ENCODE results near the gene ZNF124. TPM values are rescaled to one million over a fixed set of nuclear protein-coding genes. Genes with fewer than 3 reads are reported as not detected.

Gene ZNF124
- total and polyA plus RNA-seq, 2 experiments from 2014 or later, result 23.2 to 43.9 TPM

DNA sequence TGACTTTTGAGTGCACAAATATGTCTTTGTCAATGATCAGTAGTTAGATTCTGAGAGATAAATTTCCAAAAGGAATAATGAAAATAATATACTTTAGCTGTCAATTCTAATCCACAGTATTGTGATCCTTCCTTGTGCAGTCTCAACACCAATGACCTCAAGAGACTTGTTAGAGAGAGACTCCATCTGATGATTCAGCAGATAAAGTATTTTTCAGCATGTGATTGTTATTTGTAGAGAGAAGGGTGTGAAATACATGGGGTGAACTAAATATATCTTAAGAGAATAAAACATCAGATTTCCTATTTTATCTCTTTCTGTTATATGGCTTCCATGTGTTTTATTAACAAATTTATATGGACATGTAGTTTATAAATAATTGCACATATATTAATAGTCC, 5.9 kb upstream of the ZNF124 start:
- no peaks in the 10 kb centered on the region for H3K36me3 Mint-ChIP-seq (ENCODE audit: low read depth)
- ATAC-seq, result no peak

GRCh38 chr1:247175458-247175857, 3.6 kb upstream of the ZNF124 start:
- H3F3A ChIP-seq (replicated peaks; ENCODE audit: low read depth), result no peaks in the 10 kb centered on the region
- H2AFZ ChIP-seq, result no peak overlapping the region
- no peak overlapping the region for H3K4me2 ChIP-seq
- H3K4me1 Mint-ChIP-seq, result peaks cover 1% of the 10 kb centered on the region; the same call in 1 of the 3 replicates
- H3K4me3 ChIP-seq, result no peak overlapping the region
- H4K20me1 ChIP-seq (replicated peaks; ENCODE audit: insufficient read depth), result no peaks in the 10 kb centered on the region; the same call in 1 of the 2 replicates
- peaks cover 1% of the 10 kb centered on the region; the same call in 2 of the 3 replicates for H3K9me3 Mint-ChIP-seq
- no peak overlapping the region for H3K4me3 Mint-ChIP-seq
- H3K27me3 Mint-ChIP-seq (ENCODE audit: insufficient read depth, low read depth, poor library complexity), result no peaks in the 10 kb centered on the region
- no peaks in the 10 kb centered on the region for H3K4me1 ChIP-seq (ENCODE audit: insufficient read depth)
- ATAC-seq (no peak), DNase-seq (ENCODE audit: low spot score) (no peak)
- no peak overlapping the region for H3K27ac Mint-ChIP-seq
- H3K36me3 ChIP-seq (ENCODE audit: insufficient read depth), result no peaks in the 10 kb centered on the region
- no peaks in the 10 kb centered on the region for H3K27me3 ChIP-seq (ENCODE audit: insufficient read depth)
- H3K9me2 ChIP-seq (ENCODE audit: insufficient read depth), result 0 out of 2 replicates have a peak, but pooled peaks cover 2% of the 10 kb centered on the region
- no peak overlapping the region for H3K27ac ChIP-seq (ENCODE audit: low read depth)
- H3K79me2 ChIP-seq (replicated peaks; ENCODE audit: insufficient read depth), result peaks cover 2% of the 10 kb centered on the region; the same call in 1 of the 2 replicates
- peaks cover 2% of the 10 kb centered on the region for H3K36me3 Mint-ChIP-seq (ENCODE audit: low read depth)
- TF ChIP-seq ZNF331 (CRISPR knock-in tag; IDR thresholded peaks at IDR 0.05; ENCODE audit: low read depth), result no peak
- TF ChIP-seq CTCF (conservative IDR thresholded peaks at IDR 0.05; ENCODE audit: low read depth in 2 of 2), result no peak
- TF ChIP-seq NANOG (IDR thresholded peaks at IDR 0.05; ENCODE audit: borderline replicate concordance), result no peak
- no peak for TF ChIP-seq POLR2AphosphoS5 (IDR thresholded peaks at IDR 0.05; ENCODE audit: low read depth)
- no peak for TF ChIP-seq JUNB (IDR thresholded peaks at IDR 0.05; ENCODE audit: unreplicated experiment)
- no peak for TF ChIP-seq STAT1 (IDR thresholded peaks at IDR 0.05; ENCODE audit: unreplicated experiment)
- TF ChIP-seq EZH2phosphoT487 (IDR thresholded peaks at IDR 0.05; ENCODE audit: unreplicated experiment), result no peak
- TF ChIP-seq, protein P1, sequence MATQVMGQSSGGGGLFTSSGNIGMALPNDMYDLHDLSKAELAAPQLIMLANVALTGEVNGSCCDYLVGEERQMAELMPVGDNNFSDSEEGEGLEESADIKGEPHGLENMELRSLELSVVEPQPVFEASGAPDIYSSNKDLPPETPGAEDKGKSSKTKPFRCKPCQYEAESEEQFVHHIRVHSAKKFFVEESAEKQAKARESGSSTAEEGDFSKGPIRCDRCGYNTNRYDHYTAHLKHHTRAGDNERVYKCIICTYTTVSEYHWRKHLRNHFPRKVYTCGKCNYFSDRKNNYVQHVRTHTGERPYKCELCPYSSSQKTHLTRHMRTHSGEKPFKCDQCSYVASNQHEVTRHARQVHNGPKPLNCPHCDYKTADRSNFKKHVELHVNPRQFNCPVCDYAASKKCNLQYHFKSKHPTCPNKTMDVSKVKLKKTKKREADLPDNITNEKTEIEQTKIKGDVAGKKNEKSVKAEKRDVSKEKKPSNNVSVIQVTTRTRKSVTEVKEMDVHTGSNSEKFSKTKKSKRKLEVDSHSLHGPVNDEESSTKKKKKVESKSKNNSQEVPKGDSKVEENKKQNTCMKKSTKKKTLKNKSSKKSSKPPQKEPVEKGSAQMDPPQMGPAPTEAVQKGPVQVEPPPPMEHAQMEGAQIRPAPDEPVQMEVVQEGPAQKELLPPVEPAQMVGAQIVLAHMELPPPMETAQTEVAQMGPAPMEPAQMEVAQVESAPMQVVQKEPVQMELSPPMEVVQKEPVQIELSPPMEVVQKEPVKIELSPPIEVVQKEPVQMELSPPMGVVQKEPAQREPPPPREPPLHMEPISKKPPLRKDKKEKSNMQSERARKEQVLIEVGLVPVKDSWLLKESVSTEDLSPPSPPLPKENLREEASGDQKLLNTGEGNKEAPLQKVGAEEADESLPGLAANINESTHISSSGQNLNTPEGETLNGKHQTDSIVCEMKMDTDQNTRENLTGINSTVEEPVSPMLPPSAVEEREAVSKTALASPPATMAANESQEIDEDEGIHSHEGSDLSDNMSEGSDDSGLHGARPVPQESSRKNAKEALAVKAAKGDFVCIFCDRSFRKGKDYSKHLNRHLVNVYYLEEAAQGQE (IDR thresholded peaks at IDR 0.05; ENCODE audit: unreplicated experiment), result no peak
- no peak for TF ChIP-seq ZNF114 (CRISPR knock-in tag; IDR thresholded peaks at IDR 0.05)
- no peak for TF ChIP-seq ETS1 (IDR thresholded peaks at IDR 0.05)
- TF ChIP-seq EZH2 (IDR thresholded peaks at IDR 0.05; ENCODE audit: low read depth, unreplicated experiment), result no peak
- TF ChIP-seq CREB1 (CRISPR knock-in tag; IDR thresholded peaks at IDR 0.05; ENCODE audit: low read depth), result no peak

More for the DNA sequence above, 5.9 kb upstream of the ZNF124 start:
- H3K27ac Mint-ChIP-seq, result no peak overlapping the region
- no peak for TF ChIP-seq EZH2phosphoT487 (IDR thresholded peaks at IDR 0.05; ENCODE audit: unreplicated experiment)
- Histone ChIP-seq H3K79me2 (replicated peaks; ENCODE audit: insufficient read depth) (no peaks in the 10 kb centered on the region), H3F3A (replicated peaks; ENCODE audit: low read depth) (no peaks in the 10 kb centered on the region), H4K20me1 (replicated peaks; ENCODE audit: insufficient read depth) (no peaks in the 10 kb centered on the region), H3K4me1 (ENCODE audit: insufficient read depth) (no peaks in the 10 kb centered on the region), H3K36me3 (ENCODE audit: insufficient read depth) (no peaks in the 10 kb centered on the region), H3K27me3 (ENCODE audit: insufficient read depth) (no peaks in the 10 kb centered on the region), H3K4me3 (no peak overlapping the region), H3K4me2 (no peak overlapping the region), H3K27ac (ENCODE audit: low read depth) (no peak overlapping the region), H2AFZ (no peak overlapping the region), H3K9me2 (ENCODE audit: insufficient read depth) (0 out of 2 replicates have a peak, but pooled peaks cover 2% of the 10 kb centered on the region)
- no peak overlapping the region for H3K4me3 Mint-ChIP-seq
- H3K4me1 Mint-ChIP-seq, result no peaks in the 10 kb centered on the region
- no peaks in the 10 kb centered on the region; the same call in 2 of the 3 replicates for H3K9me3 Mint-ChIP-seq
- DNase-seq (ENCODE audit: low spot score), result no peak
- peaks cover 3% of the 10 kb centered on the region for H3K27me3 Mint-ChIP-seq (ENCODE audit: insufficient read depth, low read depth, poor library complexity)

Measured in GM23338 (cell line).